Erythroblast (primary cell): Measurements from ENCODE around the gene C16orf96.

Experiments
- DNase-seq, 2 experiments: peaks; one replicate each; lab custom pipeline; 2025; lab: John Stamatoyannopoulos, UW
- GATA1 ChIP-seq: IDR thresholded peaks from 2 replicates; pipeline ENCODE4 v1.6.1; 2011; ENCODE audit warnings: low read depth, mild to moderate bottlenecking, control low read depth, low read length, moderate library complexity
- POLR2A ChIP-seq: IDR thresholded peaks from 2 replicates; pipeline ENCODE4 v1.6.1; 2011; ENCODE audit warnings: mild to moderate bottlenecking, low read length

C16orf96 gene

DNA sequence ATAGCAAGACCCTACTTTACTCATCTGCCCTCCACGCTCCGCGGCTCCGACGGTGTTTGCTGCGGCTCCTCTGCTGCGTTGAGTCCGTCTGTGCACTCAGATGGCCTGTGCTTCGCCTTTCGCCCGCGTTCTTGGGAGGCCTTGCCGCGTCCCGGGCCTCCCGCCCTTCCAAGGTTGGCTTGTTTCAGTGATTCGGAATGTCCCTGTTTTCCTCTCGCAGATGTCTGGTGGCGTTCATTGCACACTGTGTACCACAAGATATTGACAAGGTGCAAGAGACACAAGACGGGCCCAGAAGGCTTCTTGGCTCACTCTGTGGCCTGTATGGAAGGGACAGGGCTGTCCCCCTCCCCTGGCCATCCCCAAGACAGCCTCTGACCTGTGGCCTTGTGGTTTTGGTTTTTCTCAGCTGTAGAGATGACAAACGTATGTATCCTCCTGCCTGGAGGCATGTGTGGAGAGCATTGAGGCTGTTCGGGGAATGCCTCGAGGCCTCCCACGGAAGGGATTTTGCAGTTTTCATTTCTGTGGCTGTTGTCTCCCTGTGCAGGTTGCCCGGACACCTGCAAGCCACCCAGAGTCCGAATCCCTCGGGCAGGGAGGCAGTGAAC is 83.9 kb downstream of the C16orf96 start:
- DNase-seq: no peak
- TF ChIP-seq GATA1: no peak
- no peak for TF ChIP-seq POLR2A

DNA sequence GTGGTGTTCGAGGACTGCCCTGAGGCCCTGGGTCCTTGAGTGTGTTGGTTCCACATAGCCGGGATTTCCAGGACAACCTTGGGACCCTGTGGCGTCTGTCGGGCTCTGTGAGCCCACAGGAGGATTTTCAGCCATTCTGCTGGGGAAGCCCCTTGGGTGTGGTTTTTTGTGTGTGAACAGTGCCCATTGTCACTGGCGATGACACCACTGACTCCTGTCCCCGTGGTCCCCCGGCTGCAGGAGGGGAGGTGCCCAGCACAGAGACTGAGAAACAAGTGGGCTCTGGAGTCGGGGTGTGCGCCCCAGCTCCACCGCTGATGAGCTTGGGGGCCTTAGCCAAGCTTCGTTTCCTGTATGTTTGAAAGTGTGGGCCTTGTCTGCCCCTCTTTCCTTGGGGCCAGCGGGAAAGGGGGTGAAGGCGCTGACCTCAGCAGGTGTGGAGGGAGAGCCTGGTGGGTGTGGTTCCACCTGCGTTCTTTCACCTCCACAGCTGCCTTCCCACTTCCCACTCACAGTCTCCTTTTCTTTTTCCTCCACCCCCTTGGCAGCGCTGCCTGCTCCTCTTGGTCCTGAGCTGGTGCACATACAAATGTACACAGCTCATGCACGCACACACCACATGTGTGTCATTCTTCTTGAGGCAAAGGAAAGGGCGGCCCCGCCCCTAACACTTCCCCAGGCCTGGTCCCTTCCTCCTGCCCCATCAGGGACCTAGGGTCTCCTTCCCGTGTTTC is 84.6 kb downstream of the C16orf96 start:
- TF ChIP-seq POLR2A: no peak
- no peak for TF ChIP-seq GATA1
- DNase-seq: no peak

DNA sequence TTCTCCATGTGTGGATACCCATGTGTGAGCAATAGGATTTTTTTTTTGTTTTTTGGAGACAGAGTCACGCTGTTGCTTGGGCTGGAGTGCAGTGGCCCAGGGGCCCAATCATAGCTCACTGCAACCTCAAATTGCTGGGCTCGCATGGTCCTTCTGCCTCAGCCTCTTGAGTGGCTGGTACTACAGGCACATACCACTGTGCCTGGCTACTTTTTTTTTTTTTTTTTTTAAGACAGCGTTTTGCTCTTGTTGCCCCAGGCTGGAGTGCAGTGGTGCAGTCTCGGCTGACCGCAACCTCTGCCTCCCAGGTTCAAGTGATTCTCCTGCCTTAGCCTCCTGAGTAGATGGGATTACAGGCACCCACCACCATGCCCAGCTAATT is 85.2 kb downstream of the C16orf96 start:
- TF ChIP-seq GATA1 (no peak), POLR2A (no peak)
- no peak for DNase-seq

GRCh38 chr16:4641895-4642294 is 85.8 kb downstream of the C16orf96 start:
- no peak for DNase-seq
- TF ChIP-seq GATA1: no peak
- TF ChIP-seq POLR2A: no peak

DNA sequence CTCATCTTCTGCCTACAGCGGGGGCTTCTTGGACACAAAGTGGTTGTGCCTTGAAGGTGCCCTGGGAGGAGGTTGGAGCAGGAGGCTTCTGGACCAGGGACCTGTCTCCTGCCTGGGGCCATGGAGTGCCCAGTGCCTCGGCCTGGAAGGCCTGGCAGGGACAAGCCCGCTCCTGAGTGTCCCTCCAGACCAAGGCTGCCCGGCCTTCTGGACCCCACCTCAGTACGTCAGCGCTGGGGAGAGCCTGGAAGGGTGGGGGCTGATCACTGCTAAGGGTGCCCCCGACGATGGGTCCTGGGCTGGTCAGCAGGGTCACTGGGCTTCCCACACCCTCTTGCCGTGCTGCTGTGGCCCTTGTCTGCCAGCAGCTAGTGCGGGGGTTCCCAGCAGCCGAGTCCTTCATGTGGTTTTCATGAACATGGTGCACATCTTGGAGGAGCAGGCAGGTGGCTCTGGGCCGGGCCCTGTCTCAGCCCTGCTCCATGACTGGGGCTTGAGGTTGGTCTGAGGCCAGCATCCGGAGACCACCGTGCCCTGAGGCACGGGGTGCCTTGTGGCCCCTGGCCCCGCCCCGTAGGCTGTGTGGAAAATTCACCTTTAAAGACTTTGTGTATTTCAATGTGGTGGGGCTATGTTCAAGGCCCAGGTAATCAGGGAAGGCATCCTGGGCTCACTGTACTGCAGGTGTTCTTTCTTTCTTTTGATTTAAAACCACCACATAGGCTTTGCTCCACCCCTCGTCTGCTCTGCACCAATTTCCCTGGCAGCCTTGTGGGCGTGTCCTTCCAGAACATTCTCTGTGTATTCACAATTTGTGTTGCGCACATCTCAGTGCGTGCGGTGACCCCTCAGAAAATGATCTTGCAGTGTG is 90.9 kb downstream of the C16orf96 start:
- DNase-seq: no peak
- TF ChIP-seq POLR2A (no peak), GATA1 (no peak)

DNA sequence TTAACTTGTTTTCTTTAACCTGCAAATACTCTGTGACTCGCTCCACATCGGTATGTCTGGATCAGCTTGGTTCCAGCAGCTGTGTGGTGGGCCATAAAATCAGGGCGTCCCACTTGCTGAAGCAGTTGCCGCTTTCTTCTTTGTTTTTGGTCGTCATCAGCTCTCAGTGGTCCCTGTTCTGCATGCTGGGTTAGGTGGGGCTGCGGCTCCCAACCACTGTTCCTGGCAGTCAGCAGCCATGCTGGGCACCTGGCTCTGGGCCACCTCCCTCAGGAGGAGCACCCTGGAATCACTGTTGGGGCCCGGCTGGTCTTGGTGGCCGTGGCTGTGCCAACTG is 91.5 kb downstream of the C16orf96 start:
- TF ChIP-seq GATA1 (no peak), POLR2A (no peak)
- DNase-seq: no peak

- TF ChIP-seq GATA1 (no peak), POLR2A (no peak)
- DNase-seq: no peak
Measured at GRCh38 chr16:4648917-4649316, 92.8 kb downstream of the C16orf96 start.

DNA sequence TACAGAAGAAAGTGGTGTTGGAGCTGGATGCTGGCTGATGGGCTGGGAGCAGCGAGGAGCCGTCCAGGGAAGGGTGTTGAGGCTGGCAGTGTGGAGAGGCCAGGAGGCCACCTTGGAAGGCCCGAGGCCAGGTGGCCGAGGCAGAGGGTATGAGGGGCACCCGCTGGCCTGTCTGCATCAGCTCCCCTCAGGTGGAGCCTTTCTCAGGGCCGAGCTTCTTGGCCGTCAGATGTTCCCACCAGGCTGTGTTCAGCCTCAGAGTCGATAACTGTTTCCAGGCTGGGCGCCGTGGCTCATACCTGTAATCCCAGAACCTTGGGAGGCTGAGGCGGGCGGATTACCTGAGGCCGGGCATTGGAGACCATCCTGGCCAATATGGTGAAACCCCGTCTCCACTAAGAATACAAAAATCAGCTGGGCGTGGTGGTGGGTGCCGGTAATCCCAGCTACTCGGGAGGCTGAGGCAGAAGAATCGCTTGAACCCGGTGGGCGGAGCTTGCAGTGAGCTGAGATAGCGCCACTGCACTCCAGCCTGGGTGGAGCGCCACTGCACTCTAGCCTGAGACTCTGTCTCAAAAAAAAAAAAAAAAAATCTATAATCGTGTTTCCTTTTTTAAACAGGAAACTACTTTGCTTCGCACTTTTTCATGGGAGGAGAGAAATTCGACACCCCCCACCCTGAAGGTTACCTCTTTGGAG is 93.8 kb downstream of the C16orf96 start:
- peak; percentile 36 to 43 for DNase-seq
- no peak for TF ChIP-seq POLR2A
- TF ChIP-seq GATA1: no peak
